ENCODE data around the gene FYN. TPM values are rescaled to one million over a fixed set of nuclear protein-coding genes. Genes with fewer than 3 reads are reported as not detected.

FYN gene
- total RNA-seq, 1 experiment from 2014 or later, result 18.5 TPM

DNA sequence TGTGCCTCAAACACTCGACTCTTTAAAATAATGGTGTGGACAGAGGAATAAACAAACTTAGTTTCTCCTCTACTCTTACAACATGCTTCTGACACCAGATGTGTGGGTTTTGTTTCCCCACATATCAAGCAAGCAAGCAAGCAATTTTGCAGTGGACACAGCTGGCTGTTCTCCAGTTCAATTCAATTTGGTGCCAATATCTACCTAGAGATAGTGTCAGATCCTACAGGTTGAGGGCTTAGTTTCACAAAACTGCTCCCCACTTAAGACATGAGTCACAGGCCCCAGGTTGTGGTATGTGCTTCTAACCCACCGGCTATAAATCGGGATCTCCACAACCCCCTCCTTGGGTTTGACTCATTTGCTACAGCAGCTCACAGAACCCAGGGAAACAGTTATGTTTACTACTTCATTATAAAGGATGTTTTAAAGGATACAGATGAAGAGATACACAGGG lies 136.2 kb downstream of the FYN start:
- TF ChIP-seq POLR2AphosphoS5 (IDR thresholded peaks at IDR 0.05; ENCODE audit: low read depth, low read length) (no peak), MAX (IDR thresholded peaks at IDR 0.05) (no peak), TCF7L2 (IDR thresholded peaks at IDR 0.05; ENCODE audit: borderline replicate concordance, extremely low read depth, insufficient read depth, insufficient read length) (no peak), EZH2phosphoT487 (IDR thresholded peaks at IDR 0.05; ENCODE audit: borderline replicate concordance) (no peak), EGR1 (IDR thresholded peaks at IDR 0.05; ENCODE audit: low read depth) (no peak), CEBPB (IDR thresholded peaks at IDR 0.05; ENCODE audit: low read depth) (no peak), ZFX (IDR thresholded peaks at IDR 0.05) (no peak), SP1 (IDR thresholded peaks at IDR 0.05; ENCODE audit: low read depth) (no peak), YY1 (IDR thresholded peaks at IDR 0.05; ENCODE audit: extremely low read depth, insufficient replicate concordance, low read depth, low read length) (no peak)
- TF ChIP-seq, protein P1, sequence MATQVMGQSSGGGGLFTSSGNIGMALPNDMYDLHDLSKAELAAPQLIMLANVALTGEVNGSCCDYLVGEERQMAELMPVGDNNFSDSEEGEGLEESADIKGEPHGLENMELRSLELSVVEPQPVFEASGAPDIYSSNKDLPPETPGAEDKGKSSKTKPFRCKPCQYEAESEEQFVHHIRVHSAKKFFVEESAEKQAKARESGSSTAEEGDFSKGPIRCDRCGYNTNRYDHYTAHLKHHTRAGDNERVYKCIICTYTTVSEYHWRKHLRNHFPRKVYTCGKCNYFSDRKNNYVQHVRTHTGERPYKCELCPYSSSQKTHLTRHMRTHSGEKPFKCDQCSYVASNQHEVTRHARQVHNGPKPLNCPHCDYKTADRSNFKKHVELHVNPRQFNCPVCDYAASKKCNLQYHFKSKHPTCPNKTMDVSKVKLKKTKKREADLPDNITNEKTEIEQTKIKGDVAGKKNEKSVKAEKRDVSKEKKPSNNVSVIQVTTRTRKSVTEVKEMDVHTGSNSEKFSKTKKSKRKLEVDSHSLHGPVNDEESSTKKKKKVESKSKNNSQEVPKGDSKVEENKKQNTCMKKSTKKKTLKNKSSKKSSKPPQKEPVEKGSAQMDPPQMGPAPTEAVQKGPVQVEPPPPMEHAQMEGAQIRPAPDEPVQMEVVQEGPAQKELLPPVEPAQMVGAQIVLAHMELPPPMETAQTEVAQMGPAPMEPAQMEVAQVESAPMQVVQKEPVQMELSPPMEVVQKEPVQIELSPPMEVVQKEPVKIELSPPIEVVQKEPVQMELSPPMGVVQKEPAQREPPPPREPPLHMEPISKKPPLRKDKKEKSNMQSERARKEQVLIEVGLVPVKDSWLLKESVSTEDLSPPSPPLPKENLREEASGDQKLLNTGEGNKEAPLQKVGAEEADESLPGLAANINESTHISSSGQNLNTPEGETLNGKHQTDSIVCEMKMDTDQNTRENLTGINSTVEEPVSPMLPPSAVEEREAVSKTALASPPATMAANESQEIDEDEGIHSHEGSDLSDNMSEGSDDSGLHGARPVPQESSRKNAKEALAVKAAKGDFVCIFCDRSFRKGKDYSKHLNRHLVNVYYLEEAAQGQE (IDR thresholded peaks at IDR 0.05; ENCODE audit: low read depth), result no peak
- no peaks in the 10 kb centered on the region; a peak in 1 of 4 replicates for H3K9me3 ChIP-seq (ENCODE audit: control insufficient read depth in 1 of 2, insufficient read depth in 1 of 2, low read depth in 1 of 2, low read length in 2 of 2)
- intact Hi-C loops (cut with micrococcal nuclease), result no loop called here
- H3K4me2 ChIP-seq (ENCODE audit: low read length), result no peak overlapping the region
- BruUV-seq (replicated peaks), result no TSS peak
- no peak overlapping the region for H3K9ac ChIP-seq (ENCODE audit: low read length)
- ChIA-PET CTCF (no interaction called here), POLR2A (no interaction called here), RAD21 (ENCODE audit: low non-redundant PET in 1 of 2, low total read pairs in 2 of 2, uncharacterized antibody in 2 of 2, unreplicated experiment in 2 of 2) (no interaction called here)
- H3K27me3 ChIP-seq (ENCODE audit: insufficient read depth, low read length), result no peaks in the 10 kb centered on the region
- no peak overlapping the region for H3K27ac ChIP-seq (ENCODE audit: low read depth, low read length)
- H3K4me3 ChIP-seq (replicated peaks in 1 of 2; ENCODE audit: low read depth in 1 of 2, low read length in 2 of 2), result no peak overlapping the region
- H3K79me2 ChIP-seq (ENCODE audit: insufficient read depth, low read length), result no peaks in the 10 kb centered on the region
- no peak overlapping the region for H2AFZ ChIP-seq (ENCODE audit: low read depth, low read length, poor library complexity, severe bottlenecking)
- ATAC-seq (no peak), DNase-seq (ENCODE audit: low read depth, low spot score) (no peak)
- no peaks in the 10 kb centered on the region for H3K4me1 ChIP-seq (ENCODE audit: control insufficient read depth in 1 of 2, insufficient read depth in 2 of 2, low read length in 2 of 2)
- H3K36me3 ChIP-seq (ENCODE audit: control insufficient read depth in 1 of 2, insufficient read depth in 2 of 2, low read length in 2 of 2), result no peaks in the 10 kb centered on the region
- H3K9me2 ChIP-seq (ENCODE audit: insufficient read depth), result no peaks in the 10 kb centered on the region
- H4K20me1 ChIP-seq (ENCODE audit: insufficient read depth), result no peaks in the 10 kb centered on the region
